NCI-H1436 treated with DMSO at 0.1 percent for 48 hours (cell line): ENCODE results near the gene MSL3B.

Experiments
- DNase-seq: peaks from one replicate; lab custom pipeline; 2025; lab: John Stamatoyannopoulos, UW

Gene MSL3B

DNA sequence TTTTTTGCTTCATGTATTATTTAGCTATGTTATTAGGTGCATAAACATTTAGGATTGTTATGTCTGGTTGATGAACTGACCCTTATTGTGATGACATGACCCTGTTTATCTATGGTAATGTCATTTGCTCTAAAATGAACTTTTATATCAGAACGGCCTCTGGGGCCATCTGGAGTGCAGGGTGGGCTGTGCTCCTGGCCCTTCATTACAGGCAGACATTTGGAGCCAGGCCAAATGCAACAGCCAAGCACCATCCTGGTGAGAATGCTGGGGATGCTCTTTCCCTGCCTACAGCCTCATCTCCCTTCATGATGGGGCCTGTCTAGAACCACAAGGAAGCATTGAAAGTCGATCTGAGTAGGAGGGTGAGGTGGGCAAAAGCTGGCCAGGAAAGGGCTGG is 51.9 kb downstream of the MSL3B start:
- no peak for DNase-seq

DNA sequence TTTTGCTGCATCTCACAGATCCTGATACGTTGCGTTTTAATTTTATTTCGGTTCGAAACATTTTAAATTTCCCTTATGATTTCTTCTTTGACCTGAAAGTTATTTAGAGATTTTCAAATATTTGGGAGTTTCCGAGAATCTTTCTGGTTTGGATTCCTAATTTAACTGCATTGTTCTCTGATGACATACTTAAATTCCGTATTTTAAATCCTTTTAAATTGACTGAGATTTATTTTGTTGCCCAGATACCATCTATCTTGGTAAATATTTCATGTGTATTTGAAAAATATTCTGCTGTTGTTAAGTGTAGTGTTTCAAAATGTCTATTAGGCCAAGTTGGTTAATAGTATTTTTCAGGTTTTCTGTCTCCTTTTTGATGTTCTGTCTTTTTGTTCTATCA is 52.3 kb downstream of the MSL3B start:
- DNase-seq = no peak
